HG02870 (cell line): ENCODE data around the gene CXCL1.

ENCODE experiments used
- ATAC-seq: cut with Tn5 transposase; IDR thresholded peaks from one replicate; pipeline ENCODE4 v1.9.1; 2021; ENCODE audit warnings: mild to moderate bottlenecking, moderate library complexity; ENCODE audit not compliant: unreplicated experiment

Gene CXCL1

DNA sequence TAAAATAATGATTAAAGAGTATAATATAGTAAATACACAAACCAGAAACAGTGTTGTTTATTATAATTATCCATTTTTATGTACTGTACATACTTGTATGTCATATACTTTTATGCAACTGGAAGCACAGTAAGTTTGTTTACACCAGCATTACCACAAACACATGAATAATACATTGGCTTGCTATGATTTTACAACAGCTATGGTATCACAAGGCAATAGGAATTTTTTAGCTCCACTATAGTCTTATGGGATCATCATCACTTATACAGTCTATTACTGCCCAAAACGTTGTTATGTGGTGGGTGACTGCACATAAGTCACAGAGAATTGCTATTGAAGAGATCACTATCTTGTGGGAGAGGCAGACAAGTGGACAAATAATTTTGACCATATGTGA lies 17.9 kb upstream of the CXCL1 start:
- no peak for ATAC-seq

- ATAC-seq, result no peak
These were observed 16.4 kb upstream of the CXCL1 start for GRCh38 chr4:73852771-73853170.

DNA sequence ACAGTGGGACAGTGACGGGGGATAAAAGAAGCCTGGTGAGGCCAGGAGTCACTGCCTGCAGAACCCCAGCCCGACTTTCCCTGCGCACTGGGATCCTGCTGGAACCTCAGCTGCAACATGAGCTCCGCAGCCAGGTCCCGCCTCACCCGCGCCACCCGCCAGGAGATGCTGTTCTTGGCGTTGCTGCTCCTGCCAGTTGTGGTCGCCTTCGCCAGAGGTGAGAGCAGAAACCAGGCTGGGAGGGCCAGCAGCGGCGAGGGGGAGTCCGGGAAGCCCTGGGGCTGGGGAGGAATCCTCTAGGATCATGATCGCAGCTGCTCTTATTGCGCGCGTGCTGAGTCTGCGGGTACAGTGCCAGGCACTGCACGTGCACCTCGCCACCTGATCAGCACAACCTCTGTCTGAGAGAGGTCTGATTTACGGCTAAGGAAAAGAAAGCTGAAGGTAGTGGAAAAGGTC lies 15.9 kb upstream of the CXCL1 start, which contains the start of gene PF4V1:
Gene PF4V1 (plus strand): TSS at position 51 of the 459 bp plus-strand sequence. CDS start 67 bp downstream, at position 118.
- ATAC-seq, result no peak

- ATAC-seq, result no peak
These were observed 15.3 kb upstream of the CXCL1 start for GRCh38 chr4:73853718-73854473.

GRCh38 chr4:73855406-73855805 lies 13.8 kb upstream of the CXCL1 start:
- no peak for ATAC-seq

DNA sequence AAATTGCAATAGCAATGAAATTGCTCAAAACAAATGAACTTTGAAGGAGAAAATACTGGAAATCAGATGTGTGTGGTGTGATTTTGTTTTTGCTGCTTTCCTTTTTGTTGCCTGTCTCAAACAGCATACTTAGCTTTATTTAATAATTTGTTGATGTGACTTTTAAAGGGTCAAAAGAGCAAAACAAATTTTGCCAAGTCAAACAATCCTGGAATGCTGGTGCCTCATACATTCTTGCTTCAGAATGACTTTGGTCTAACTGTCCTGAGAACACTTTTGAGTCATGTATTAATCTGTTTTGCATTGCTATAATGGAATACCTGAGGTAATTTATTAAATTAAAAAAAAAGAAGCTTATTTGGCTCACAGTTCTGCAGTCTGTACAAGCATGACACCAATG lies 12.7 kb upstream of the CXCL1 start:
- no peak for ATAC-seq

DNA sequence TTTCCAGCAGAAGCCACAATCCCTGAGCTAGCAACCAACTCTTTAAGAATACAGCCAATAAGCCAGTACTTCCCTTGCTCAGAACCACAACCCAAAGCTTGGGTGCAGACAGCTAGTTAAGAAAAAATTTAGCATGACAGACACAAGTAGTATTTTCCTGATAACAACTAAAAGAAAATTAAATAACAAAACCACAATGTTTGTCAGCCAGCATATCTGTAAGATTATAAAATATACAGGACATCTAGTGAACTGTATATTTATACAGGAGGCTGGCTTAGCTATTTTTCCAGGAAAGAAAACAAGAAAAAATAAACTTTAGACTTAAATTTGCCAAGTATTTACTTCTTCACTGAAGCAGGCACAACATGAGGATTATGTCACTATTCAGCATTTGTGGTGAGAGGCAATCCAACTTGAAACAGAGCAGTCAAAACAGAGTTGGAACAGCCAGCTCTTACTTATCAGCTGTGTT lies 9.5 kb upstream of the CXCL1 start:
- no peak for ATAC-seq

DNA sequence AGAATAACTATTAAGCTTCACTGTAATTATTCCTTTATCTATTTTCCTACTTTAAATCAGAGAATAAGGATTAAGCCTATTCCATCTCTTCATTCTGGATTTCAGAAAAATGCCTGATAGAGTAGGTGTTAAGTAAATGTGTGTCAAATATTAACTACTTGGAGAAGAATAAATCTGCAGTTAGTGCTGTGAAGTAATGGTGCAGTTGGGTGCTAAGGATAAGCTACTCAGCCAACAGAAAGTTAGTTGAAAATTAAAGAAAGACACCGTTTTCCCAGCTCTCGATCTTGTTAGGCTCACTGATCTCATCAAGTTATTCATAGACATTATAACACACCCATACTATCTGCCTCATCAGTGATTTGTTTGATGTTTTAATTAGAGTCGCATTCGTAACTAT lies 9.0 kb upstream of the CXCL1 start:
- ATAC-seq, result no peak

- ATAC-seq, result no peak
These were observed 8.3 kb upstream of the CXCL1 start for GRCh38 chr4:73860917-73861316.

DNA sequence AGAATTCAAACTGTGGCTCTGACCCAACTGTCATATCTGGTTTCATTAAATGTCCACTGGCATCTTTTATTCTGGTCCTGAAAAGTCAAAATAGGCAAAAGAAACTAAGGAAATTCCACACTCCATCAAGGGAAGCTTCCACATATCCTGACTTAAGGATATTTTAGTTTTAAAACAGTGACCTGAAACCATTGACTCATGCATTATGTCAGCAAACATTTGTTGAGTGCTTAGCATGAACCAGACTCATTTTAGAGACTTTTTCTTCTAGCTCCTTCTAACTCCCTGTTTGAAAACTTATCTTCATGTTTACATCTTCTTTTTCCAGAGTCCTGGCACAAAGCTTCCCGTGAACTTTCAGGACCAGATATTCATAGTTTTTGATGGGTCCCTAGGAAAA lies 6.9 kb upstream of the CXCL1 start:
- ATAC-seq, result no peak

DNA sequence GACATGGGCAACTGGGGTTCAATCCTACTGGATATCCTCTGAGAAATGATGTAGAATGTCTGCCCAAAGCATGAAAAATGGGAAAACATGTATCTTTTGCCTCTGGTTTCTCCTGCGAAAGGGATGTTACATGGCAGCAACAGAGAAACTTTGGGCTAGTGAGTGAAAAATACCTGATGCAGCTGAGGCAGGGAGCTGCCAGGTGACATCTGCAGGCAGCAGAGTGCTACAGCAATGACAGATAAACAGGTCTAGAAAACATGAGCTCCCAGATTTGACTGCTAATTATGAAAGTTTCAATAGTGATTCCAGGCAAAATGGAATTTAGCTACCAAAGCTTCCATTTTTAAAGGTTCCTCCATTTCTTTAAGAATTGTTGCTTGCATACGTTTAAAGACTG lies 4.8 kb upstream of the CXCL1 start:
- no peak for ATAC-seq

DNA sequence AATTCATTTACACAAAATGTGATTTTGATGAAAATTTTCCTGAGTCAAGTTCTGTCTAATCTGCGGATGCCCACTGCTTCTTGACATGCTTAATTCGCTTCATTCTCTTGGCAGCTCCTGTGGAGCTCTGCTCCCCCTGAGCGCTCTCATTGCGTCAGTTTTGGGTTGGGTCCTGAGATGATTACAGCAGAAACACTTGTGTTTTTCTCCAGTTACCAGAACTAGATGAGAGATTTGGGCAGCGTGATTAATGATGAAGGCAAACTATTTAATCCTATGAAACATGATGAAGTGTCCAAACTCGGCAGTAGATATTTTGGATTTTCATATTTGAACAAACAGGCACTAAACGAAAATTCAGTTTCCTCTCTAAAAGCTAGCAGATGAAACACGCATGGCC lies 4.2 kb upstream of the CXCL1 start:
- ATAC-seq, result no peak

- ATAC-seq, result no peak
These were observed 3.6 kb upstream of the CXCL1 start for GRCh38 chr4:73865431-73866096.

DNA sequence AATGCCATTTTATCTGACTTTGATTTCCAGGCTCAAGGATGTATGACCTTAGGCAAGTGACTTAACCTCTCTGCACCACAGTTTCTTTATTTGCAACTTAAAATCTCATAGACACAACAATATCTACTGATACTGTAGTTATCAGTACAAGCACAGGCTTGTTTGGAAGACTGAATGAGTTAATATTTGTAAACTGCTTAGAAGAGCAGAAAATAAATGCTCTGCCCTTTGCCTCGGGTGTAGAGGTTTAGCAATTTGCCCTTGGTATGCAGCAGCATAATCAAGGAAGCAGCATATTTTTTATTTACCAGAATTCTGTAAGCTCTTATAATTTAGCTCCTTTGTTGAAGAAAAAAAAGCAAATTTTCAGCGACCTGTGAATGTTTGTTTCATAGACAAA lies 2.9 kb upstream of the CXCL1 start:
- no peak for ATAC-seq

GRCh38 chr4:73867783-73868182 lies 1.4 kb upstream of the CXCL1 start:
- ATAC-seq, result no peak

GRCh38 chr4:73868206-73869129 lies 725 bp upstream of the CXCL1 start:
- ATAC-seq, result no peak

- no peak for ATAC-seq
These were observed 1.1 kb downstream of the CXCL1 start for GRCh38 chr4:73870260-73870659.

DNA sequence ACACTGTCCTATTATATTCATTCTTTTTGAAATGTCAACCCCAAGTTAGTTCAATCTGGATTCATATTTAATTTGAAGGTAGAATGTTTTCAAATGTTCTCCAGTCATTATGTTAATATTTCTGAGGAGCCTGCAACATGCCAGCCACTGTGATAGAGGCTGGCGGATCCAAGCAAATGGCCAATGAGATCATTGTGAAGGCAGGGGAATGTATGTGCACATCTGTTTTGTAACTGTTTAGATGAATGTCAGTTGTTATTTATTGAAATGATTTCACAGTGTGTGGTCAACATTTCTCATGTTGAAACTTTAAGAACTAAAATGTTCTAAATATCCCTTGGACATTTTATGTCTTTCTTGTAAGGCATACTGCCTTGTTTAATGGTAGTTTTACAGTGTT lies 1.6 kb downstream of the CXCL1 start:
- ATAC-seq, result no peak

GRCh38 chr4:73871511-73872310 lies 2.5 kb downstream of the CXCL1 start:
- ATAC-seq, result no peak

DNA sequence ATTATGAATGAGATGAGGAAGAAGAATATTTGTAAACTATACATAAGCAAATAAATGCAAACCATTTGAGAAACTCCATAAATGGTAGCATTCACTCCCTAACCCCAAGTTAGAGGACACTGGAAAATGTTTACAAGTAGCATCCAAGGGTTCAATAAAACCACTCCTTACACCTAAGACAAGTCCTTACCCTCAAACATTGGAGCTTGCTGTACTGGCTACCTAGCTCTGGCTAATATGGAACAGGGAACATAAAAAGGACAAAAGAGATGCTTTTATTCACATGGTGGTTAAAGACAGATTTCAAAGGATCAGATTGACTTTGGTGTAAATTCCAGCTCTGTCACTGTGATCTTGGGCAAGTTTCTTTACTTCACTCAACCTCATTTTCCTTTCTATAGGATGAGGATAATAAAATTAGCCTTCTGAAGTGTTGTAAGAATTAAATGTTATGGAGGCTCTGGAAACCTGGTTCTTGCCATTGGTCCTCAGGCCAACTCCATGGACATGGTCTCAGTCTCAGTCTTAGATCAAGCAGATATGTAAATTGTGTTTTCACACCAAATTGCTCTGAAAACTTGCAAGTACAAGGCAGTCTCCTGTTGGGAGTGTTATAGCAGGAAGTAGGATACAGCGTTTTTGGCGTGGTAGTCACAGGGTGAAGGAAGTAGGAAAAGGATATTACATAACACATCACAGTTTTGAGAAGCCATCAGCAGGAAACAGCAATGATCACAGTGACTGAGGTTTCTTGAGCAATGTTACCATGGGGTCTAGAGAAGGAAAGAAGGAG lies 3.3 kb downstream of the CXCL1 start:
- no peak for ATAC-seq
